K562 (cell line): ENCODE results near the gene FBP2. TPM values are rescaled to one million over a fixed set of nuclear protein-coding genes. Genes with fewer than 3 reads are reported as not detected.

Source experiments
- ATAC-seq: fragments of 200-7000 bp; cut with Tn5 transposase; 3 replicates; pipeline ENCODE4 v1.9.1; 2020; ENCODE audit warnings: moderate library complexity
- BruUV-seq: library from RNA; stranded (reverse); fragments of 400-500 nt; replicated peaks from 2 replicates; lab custom pipeline; 2021; lab: Mats Ljungman, UMichigan
- CTCF ChIA-PET: fragments of 300-600 bp; formaldehyde crosslinking; extraction: SDS; loops from one replicate; lab custom pipeline; 2021; ENCODE audit warnings: low intra/inter-chr PET ratio; lab: Yijun Ruan, JAX
- POLR2A ChIA-PET: fragments of 300-600, 350-650 bp; sonication (Branson Sonifier 250); formaldehyde crosslinking; extraction: SDS; loops from one replicate; lab custom pipeline; 2021; ENCODE audit warnings: antibody characterized with exemption, inconsistent platforms; lab: Yijun Ruan, JAX
- DNase-seq, 4 experiments: peaks; one replicate each; pipeline versions ENCODE4 v3.0.0 to v3.0.0-alpha.2; 2011 to 2018; ENCODE audit warnings: low spot score in 3 of 4, mixed read lengths in 3 of 4; ENCODE audit errors: extremely low read depth in 1 of 4
- FAIRE-seq: peaks from 2 replicates; lab custom pipeline; 2011; peaks lifted over from hg19 to GRCh38; lab: Jason Lieb, UNC
- H2AFZ ChIP-seq: 2 replicates; pipeline ENCODE4 v1.6.0; 2011; ENCODE audit warnings: low read depth, low read length, control low read depth, inconsistent platforms
- H3K27ac ChIP-seq: fragments of 200-600 bp; 3 replicates; pipeline ENCODE4 v1.8.0; 2011; ENCODE audit warnings: low read depth, mild to moderate bottlenecking, control low read depth, inconsistent platforms, low read length, moderate library complexity, mixed read lengths; ENCODE audit errors: extremely low read depth
- H3K27me3 ChIP-seq, 2 experiments: fragments of 300-600 bp in 1 of 2; 2 replicates in 1 of 2; 3 replicates in 1 of 2; pipeline versions ENCODE4 v1.6.0 to v1.8.0; 2011; ENCODE audit warnings: inconsistent platforms in 2 of 2, low read length in 2 of 2, mild to moderate bottlenecking in 1 of 2, mixed read lengths in 1 of 2, moderate library complexity in 1 of 2; ENCODE audit not compliant: control insufficient read depth in 2 of 2, insufficient read depth in 2 of 2
- H3K36me3 ChIP-seq: fragments of 300-600 bp; 3 replicates; pipeline ENCODE4 v1.8.0; 2011; ENCODE audit warnings: mild to moderate bottlenecking, low read length, inconsistent platforms; ENCODE audit not compliant: control insufficient read depth, insufficient read depth
- H3K4me1 ChIP-seq, 2 experiments: fragments of 200-600 bp in 1 of 2; replicated peaks in 1 of 2; 2 replicates in 1 of 2; 3 replicates in 1 of 2; pipeline versions ENCODE4 v1.5.1 to v1.8.0; 2011; ENCODE audit warnings: inconsistent platforms in 2 of 2, low read length in 2 of 2, mild to moderate bottlenecking in 1 of 2, mixed read lengths in 1 of 2, moderate library complexity in 1 of 2; ENCODE audit not compliant: control insufficient read depth in 2 of 2, insufficient read depth in 2 of 2
- H3K4me2 ChIP-seq: 2 replicates; pipeline ENCODE4 v1.6.1; 2011; ENCODE audit warnings: low read length, control low read depth, inconsistent platforms, mixed read lengths; ENCODE audit not compliant: insufficient read depth
- H3K4me3 ChIP-seq: fragments of 200-600 bp; sonication (generic), shearing (Covaris generic); 2 replicates; pipeline ENCODE4 v1.5.1; 2016; ENCODE audit warnings: control low read depth, inconsistent platforms
- H3K79me2 ChIP-seq: fragments of 200-600 bp; 3 replicates; pipeline ENCODE4 v1.8.0; 2011; ENCODE audit warnings: low read length, inconsistent platforms; ENCODE audit not compliant: control insufficient read depth, insufficient read depth
- H3K9ac ChIP-seq, 2 experiments: 2 replicates each; pipeline versions ENCODE4 v1.6.0 to v1.6.1; 2011; ENCODE audit warnings: low read depth in 2 of 2, low read length in 2 of 2, control low read depth in 1 of 2, inconsistent platforms in 1 of 2, mild to moderate bottlenecking in 1 of 2, mixed read lengths in 1 of 2; ENCODE audit not compliant: insufficient read depth in 1 of 2
- H3K9me1 ChIP-seq: one replicate; pipeline ENCODE4 v1.6.0; 2011; ENCODE audit warnings: inconsistent platforms, mild to moderate bottlenecking, low read length, moderate library complexity; ENCODE audit not compliant: control insufficient read depth, insufficient read depth
- H3K9me3 ChIP-seq: replicated peaks from 2 replicates; pipeline ENCODE4 v1.5.1; 2011; ENCODE audit warnings: low read depth, low read length, inconsistent platforms; ENCODE audit not compliant: control insufficient read depth, insufficient read depth
- H4K20me1 ChIP-seq: replicated peaks from 2 replicates; pipeline ENCODE4 v1.6.1; 2011; ENCODE audit warnings: low read length, inconsistent platforms, mixed read lengths; ENCODE audit not compliant: control insufficient read depth, insufficient read depth
- CEBPZ ChIP-seq: fragments of 150-350 bp; IDR thresholded peaks from 2 replicates; pipeline ENCODE4 v1.6.1; 2014; ENCODE audit warnings: low read depth, mild to moderate bottlenecking, low read length, borderline replicate concordance
- CXXC5 ChIP-seq: fragments of 250-450 bp; sonication (Bioruptor Pico); IDR thresholded peaks from 2 replicates; pipeline ENCODE4 v1.8.0; 2022; ENCODE audit warnings: inconsistent platforms, mild to moderate bottlenecking, moderate library complexity
- DEAF1 ChIP-seq: fragments of 450-650 bp; formaldehyde crosslinking; IDR thresholded peaks from 2 replicates; pipeline ENCODE4 v1.4.0; 2020; ENCODE audit warnings: mild to moderate bottlenecking, moderate library complexity
- NR2F6 ChIP-seq: fragments of 450-650 bp; formaldehyde crosslinking; IDR thresholded peaks from 2 replicates; pipeline ENCODE4 v1.4.0; 2020; ENCODE audit warnings: mild to moderate bottlenecking
- STAG1 ChIP-seq: sonication (generic); formaldehyde crosslinking; IDR thresholded peaks from 2 replicates; pipeline ENCODE4 v1.5.0; 2020; ENCODE audit warnings: missing genetic modification reagents, borderline replicate concordance
- ZNF785 ChIP-seq: fragments of 250-450 bp; sonication (Bioruptor Pico); IDR thresholded peaks from 2 replicates; pipeline ENCODE4 v1.4.0; 2020; ENCODE audit warnings: mild to moderate bottlenecking
- ZSCAN32 ChIP-seq: fragments of 450-650 bp; formaldehyde crosslinking; IDR thresholded peaks from 2 replicates; pipeline ENCODE4 v1.4.0; 2020; ENCODE audit warnings: mild to moderate bottlenecking, moderate library complexity
- WGBS: fragments of 100-300 bp; shearing (Covaris generic); methylation state at CpG from one replicate; pipeline ENCODE4 v1.1.6; 2016; ENCODE audit warnings: low coverage, mixed read lengths; ENCODE audit not compliant: insufficient coverage; ENCODE audit errors: missing lambda C conversion rate; 5-methylcytosine and 5-hydroxymethylcytosine counted together
- in situ Hi-C: fragments of 300-500 bp; cut with MboI; formaldehyde crosslinking; loops from 4 replicates; pipeline ENCODE4 v1.15.0; 2018; ENCODE audit warnings: inconsistent platforms, mixed read lengths
- intact Hi-C: fragments of 100-400 bp; cut with micrococcal nuclease; formaldehyde crosslinking; loops from 2 replicates; pipeline ENCODE4 v1.14.2; 2022
- polyA plus RNA-seq, 8 experiments: library from polyadenylated mRNA; depleted of rRNA in 4 of 8; stranded (reverse) in 5 of 8; unstranded in 3 of 8; fragments of >200 nt; fragmentation: Nextera tagmentation in 2 of 8; fragmentation: Illumina TruSeq in 1 of 8; extraction: Ambion mirVana in 2 of 8; extraction: Trizol in 1 of 8; gene quantifications; 2 replicates each; pipeline versions ENCODE4 v1.2.1 to v1.2.3, GENCODE V29; 2011 to 2014; ENCODE audit warnings: inconsistent platforms in 1 of 8, missing spikeins in 1 of 8
- total RNA-seq, 7 experiments: library from RNA; depleted of rRNA in 6 of 7; stranded (reverse); fragments of >200 nt in 6 of 7; fragmentation: Illumina TruSeq in 2 of 7; extraction: Trizol in 2 of 7; gene quantifications; 2 replicates each; pipeline versions ENCODE4 v1.2.1 to v1.2.3, GENCODE V29; 2011 to 2021; ENCODE audit warnings: low replicate concordance in 1 of 7
- TF ChIP-seq, protein P1 (sequence below): fragments of 450-650 bp; formaldehyde crosslinking; IDR thresholded peaks from 2 replicates; pipeline ENCODE4 v1.4.0; 2020; ENCODE audit warnings: mild to moderate bottlenecking, mixed read lengths
- TF ChIP-seq, protein P2 (sequence below), 3 experiments: IDR thresholded peaks in 2 of 3; conservative IDR thresholded peaks in 1 of 3; 2 replicates each; pipeline ENCODE4 v1.5.1; 2011 to 2012; ENCODE audit warnings: low read length in 3 of 3, mild to moderate bottlenecking in 3 of 3, control low read depth in 2 of 3, improper control_type of control experiment in 1 of 3, inconsistent platforms in 1 of 3, low read depth in 1 of 3, mixed read lengths in 1 of 3, moderate library complexity in 1 of 3; ENCODE audit not compliant: insufficient read depth in 2 of 3
- TF ChIP-seq, protein P3 (sequence below): fragments of 250-450 bp; sonication (Bioruptor Pico); IDR thresholded peaks from 2 replicates; pipeline ENCODE4 v1.8.0; 2021; ENCODE audit warnings: moderate library complexity, mild to moderate bottlenecking, inconsistent platforms

The FBP2 gene
- total and polyA plus RNA-seq, 9 of the 15 experiments (the other 6 are each of a cell fraction or from before 2014, with no cell fraction given) = 0.06 TPM; not detected in 7

- Histone ChIP-seq H3K79me2 (no peaks in the 10 kb centered on the region), H3K4me2 (no peak overlapping the region; the same call in 1 of the 2 replicates), H2AFZ (no peak overlapping the region), H3K4me1 (0 out of 5 replicates have a peak, but pooled peaks cover 0 to 3% of the 10 kb centered on the region in 2 experiments), H3K9me3 (no peaks in the 10 kb centered on the region), H3K36me3 (no peaks in the 10 kb centered on the region), H4K20me1 (no peaks in the 10 kb centered on the region; the same call in 1 of the 2 replicates), H3K9ac (no peak overlapping the region), H3K27ac (no peak overlapping the region), H3K9me1 (no peaks in the 10 kb centered on the region), H3K27me3 (peaks cover 35 to 73% of the 10 kb centered on the region in 2 experiments), H3K4me3 (no peak overlapping the region)
- ChIA-PET POLR2A (interaction anchor here (0.8 kb wide), 1 partner anchor 32 kb away, joined by 4 read pairs; no protein-coding TSS in a partner anchor), CTCF (interaction anchor here (0.6 to 1.1 kb wide), 3 partner anchors 28 to 652 kb away, joined by 3 to 4 read pairs (median 3); partner anchors contain the start of gene PCAT7)
- no TSS peak for BruUV-seq
- intact Hi-C loops (loop anchor here (1.0 kb wide), 2 partner anchors 20 to 49 kb away; no protein-coding TSS in a partner anchor), in situ Hi-C loops (no loop called here)
- peak; percentile 82 for FAIRE-seq
- peak; percentile 76 to 90 (median 87) for DNase-seq
- WGBS = 5% methylated on average over 21 of the region's 21 CpGs
- peak; percentile 94 for ATAC-seq
- TF ChIP-seq, protein P1, sequence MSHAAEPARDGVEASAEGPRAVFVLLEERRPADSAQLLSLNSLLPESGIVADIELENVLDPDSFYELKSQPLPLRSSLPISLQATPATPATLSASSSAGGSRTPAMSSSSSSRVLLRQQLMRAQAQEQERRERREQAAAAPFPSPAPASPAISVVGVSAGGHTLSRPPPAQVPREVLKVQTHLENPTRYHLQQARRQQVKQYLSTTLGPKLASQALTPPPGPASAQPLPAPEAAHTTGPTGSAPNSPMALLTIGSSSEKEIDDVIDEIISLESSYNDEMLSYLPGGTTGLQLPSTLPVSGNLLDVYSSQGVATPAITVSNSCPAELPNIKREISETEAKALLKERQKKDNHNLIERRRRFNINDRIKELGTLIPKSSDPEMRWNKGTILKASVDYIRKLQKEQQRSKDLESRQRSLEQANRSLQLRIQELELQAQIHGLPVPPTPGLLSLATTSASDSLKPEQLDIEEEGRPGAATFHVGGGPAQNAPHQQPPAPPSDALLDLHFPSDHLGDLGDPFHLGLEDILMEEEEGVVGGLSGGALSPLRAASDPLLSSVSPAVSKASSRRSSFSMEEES (CRISPR knock-in tag) = no peak
- TF ChIP-seq, protein P2, sequence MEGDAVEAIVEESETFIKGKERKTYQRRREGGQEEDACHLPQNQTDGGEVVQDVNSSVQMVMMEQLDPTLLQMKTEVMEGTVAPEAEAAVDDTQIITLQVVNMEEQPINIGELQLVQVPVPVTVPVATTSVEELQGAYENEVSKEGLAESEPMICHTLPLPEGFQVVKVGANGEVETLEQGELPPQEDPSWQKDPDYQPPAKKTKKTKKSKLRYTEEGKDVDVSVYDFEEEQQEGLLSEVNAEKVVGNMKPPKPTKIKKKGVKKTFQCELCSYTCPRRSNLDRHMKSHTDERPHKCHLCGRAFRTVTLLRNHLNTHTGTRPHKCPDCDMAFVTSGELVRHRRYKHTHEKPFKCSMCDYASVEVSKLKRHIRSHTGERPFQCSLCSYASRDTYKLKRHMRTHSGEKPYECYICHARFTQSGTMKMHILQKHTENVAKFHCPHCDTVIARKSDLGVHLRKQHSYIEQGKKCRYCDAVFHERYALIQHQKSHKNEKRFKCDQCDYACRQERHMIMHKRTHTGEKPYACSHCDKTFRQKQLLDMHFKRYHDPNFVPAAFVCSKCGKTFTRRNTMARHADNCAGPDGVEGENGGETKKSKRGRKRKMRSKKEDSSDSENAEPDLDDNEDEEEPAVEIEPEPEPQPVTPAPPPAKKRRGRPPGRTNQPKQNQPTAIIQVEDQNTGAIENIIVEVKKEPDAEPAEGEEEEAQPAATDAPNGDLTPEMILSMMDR (IDR thresholded peaks at IDR 0.05 in 2 of 3, conservative IDR thresholded peaks at IDR 0.05 in 1 of 3; ENCODE audit: insufficient read depth in 2 of 3, low read depth in 1 of 3, low read length in 3 of 3) = peak; percentile 77 to 84 (median 81)
- TF ChIP-seq ZSCAN32 (CRISPR knock-in tag) = no peak
- TF ChIP-seq, protein P3, sequence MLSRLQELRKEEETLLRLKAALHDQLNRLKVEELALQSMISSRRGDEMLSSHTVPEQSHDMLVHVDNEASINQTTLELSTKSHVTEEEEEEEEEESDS (CRISPR knock-in tag) = no peak
- no peak for TF ChIP-seq CEBPZ
- TF ChIP-seq DEAF1 (CRISPR knock-in tag) = peak; percentile 31; the same call in 1 of the 2 replicates
- no peak for TF ChIP-seq NR2F6 (CRISPR knock-in tag)
- no peak for TF ChIP-seq ZNF785
- no peak for TF ChIP-seq CXXC5 (CRISPR knock-in tag)
- peak; percentile 69; the same call in 1 of the 2 replicates for TF ChIP-seq STAG1 (CRISPR knock-in tag)
Observed at GRCh38 chr9:94603259-94604160, 9.9 kb upstream of the FBP2 start.
